ENCODE data around the gene ANKS3.
A peak's percentile ranks its signal among the peaks of the same experiment; 100 is the strongest.

Gene ANKS3

GRCh38 chr16:4734063-4734729 lies at the start of gene ANKS3, which contains the start of gene DNAAF8:
TSS of gene ANKS3 (minus strand) at chr16:4734271. CDS start at chr16:4730149, 4,122 bp downstream.
TSS of gene DNAAF8 (plus strand) at chr16:4734537. CDS start at chr16:4736515, 1,978 bp downstream.
- peak; percentile 63 to 70 for DNase-seq (ENCODE audit: low read depth in 1 of 2, low spot score in 1 of 2)

GRCh38 chr16:4783251-4783950 lies 49.3 kb upstream of the ANKS3 start:
- no peak for DNase-seq (ENCODE audit: low read depth in 1 of 2, low spot score in 1 of 2)

- DNase-seq (ENCODE audit: low read depth in 1 of 2, low spot score in 1 of 2): no peak
Measured at GRCh38 chr16:4780235-4780634, 46.2 kb upstream of the ANKS3 start.

GRCh38 chr16:4778050-4778392 lies 44.0 kb upstream of the ANKS3 start:
- no peak for DNase-seq (ENCODE audit: low read depth in 1 of 2, low spot score in 1 of 2)

- DNase-seq (ENCODE audit: low read depth in 1 of 2, low spot score in 1 of 2): no peak
Measured at GRCh38 chr16:4777339-4778049, 43.4 kb upstream of the ANKS3 start.

GRCh38 chr16:4776141-4776705 lies 42.2 kb upstream of the ANKS3 start:
- DNase-seq (ENCODE audit: low read depth in 1 of 2, low spot score in 1 of 2): no peak

GRCh38 chr16:4775005-4775404 lies 40.9 kb upstream of the ANKS3 start:
- DNase-seq (ENCODE audit: low read depth in 1 of 2, low spot score in 1 of 2): no peak

GRCh38 chr16:4772351-4772750 lies 38.3 kb upstream of the ANKS3 start:
- DNase-seq (ENCODE audit: low read depth in 1 of 2, low spot score in 1 of 2): no peak

GRCh38 chr16:4771646-4772045 lies 37.6 kb upstream of the ANKS3 start:
- no peak for DNase-seq (ENCODE audit: low read depth in 1 of 2, low spot score in 1 of 2)

GRCh38 chr16:4769306-4769638 lies 35.2 kb upstream of the ANKS3 start:
- no peak for DNase-seq (ENCODE audit: low read depth in 1 of 2, low spot score in 1 of 2)

- DNase-seq (ENCODE audit: low read depth in 1 of 2, low spot score in 1 of 2): peak; percentile 70 to 84
Measured at GRCh38 chr16:4768549-4769305, 34.7 kb upstream of the ANKS3 start.

- DNase-seq (ENCODE audit: low read depth in 1 of 2, low spot score in 1 of 2): no peak
Measured at GRCh38 chr16:4767872-4768548, 33.9 kb upstream of the ANKS3 start.

- peak; percentile 95 to 96 for DNase-seq (ENCODE audit: low read depth in 1 of 2, low spot score in 1 of 2)
Measured at GRCh38 chr16:4766875-4767628, 33.0 kb upstream of the ANKS3 start, which contains the start of gene ZNF500. TSS of gene ZNF500 (minus strand) at chr16:4767162. CDS start at chr16:4765978, 1,184 bp downstream.

- no peak for DNase-seq (ENCODE audit: low read depth in 1 of 2, low spot score in 1 of 2)
Measured at GRCh38 chr16:4765511-4766474, 31.7 kb upstream of the ANKS3 start.

GRCh38 chr16:4763791-4764190 lies 29.7 kb upstream of the ANKS3 start:
- no peak for DNase-seq (ENCODE audit: low read depth in 1 of 2, low spot score in 1 of 2)

GRCh38 chr16:4762205-4762604 lies 28.1 kb upstream of the ANKS3 start:
- no peak for DNase-seq (ENCODE audit: low read depth in 1 of 2, low spot score in 1 of 2)

GRCh38 chr16:4760221-4760910 lies 26.3 kb upstream of the ANKS3 start:
- DNase-seq (ENCODE audit: low read depth in 1 of 2, low spot score in 1 of 2): no peak

GRCh38 chr16:4755687-4756086 lies 21.6 kb upstream of the ANKS3 start:
- DNase-seq (ENCODE audit: low read depth in 1 of 2, low spot score in 1 of 2): no peak

Data from activated CD4-positive, alpha-beta T cell treated with anti-CD3 and anti-CD28 coated beads, Interleukin-2, amount 50 U/mL, for 24 hours (primary cell).